IMR-90 (cell line): Measurements from ENCODE around the gene OAF. TPM values are rescaled to one million over a fixed set of nuclear protein-coding genes. Genes with fewer than 3 reads are reported as not detected.

Source experiments
- ATAC-seq: fragments of 200-7000 bp; cut with Tn5 transposase; 2 replicates; pipeline ENCODE4 v1.9.1; 2020; ENCODE audit warnings: low read depth, mild to moderate bottlenecking, moderate library complexity
- BruUV-seq: library from RNA; stranded (reverse); fragments of 400-500 nt; replicated peaks from 2 replicates; lab custom pipeline; 2021; lab: Mats Ljungman, UMichigan
- CTCF ChIA-PET: fragments of 300-600 bp; formaldehyde crosslinking; extraction: SDS; loops from one replicate; lab custom pipeline; 2021; ENCODE audit warnings: antibody characterized with exemption; lab: Yijun Ruan, JAX
- POLR2A ChIA-PET: fragments of 300-600 bp; sonication (Branson Sonifier 250); formaldehyde crosslinking; loops from one replicate; lab custom pipeline; 2022; ENCODE audit warnings: antibody characterized with exemption; ENCODE audit not compliant: unreplicated experiment; lab: Charles Lee
- DNase-seq: peaks from one replicate; pipeline ENCODE4 v3.0.0; 2013
- H2AFZ ChIP-seq: replicated peaks from 2 replicates; pipeline ENCODE3; 2013; ENCODE audit warnings: low read length, mild to moderate bottlenecking; ENCODE audit not compliant: poor library complexity
- H2AK5ac ChIP-seq: 2 replicates; pipeline ENCODE4 v1.6.1; 2013; ENCODE audit warnings: low read depth, low read length, inconsistent platforms
- H2AK9ac ChIP-seq: replicated peaks from 2 replicates; pipeline ENCODE3; 2013; ENCODE audit warnings: mild to moderate bottlenecking, low read depth, low read length, moderate library complexity; ENCODE audit not compliant: poor library complexity
- H2BK120ac ChIP-seq: 2 replicates; pipeline ENCODE4 v1.6.1; 2013; ENCODE audit warnings: low read depth, low read length, inconsistent platforms
- H2BK15ac ChIP-seq: 3 replicates; pipeline ENCODE4 v1.6.1; 2013; ENCODE audit warnings: low read depth, low read length, inconsistent platforms
- H2BK20ac ChIP-seq: 2 replicates; pipeline ENCODE4 v1.6.1; 2013; ENCODE audit warnings: low read depth, mild to moderate bottlenecking, inconsistent platforms, low read length, moderate library complexity
- H2BK5ac ChIP-seq: 2 replicates; pipeline ENCODE4 v1.6.1; 2013; ENCODE audit warnings: mild to moderate bottlenecking, low read depth, low read length, inconsistent platforms; ENCODE audit not compliant: poor library complexity, severe bottlenecking
- H3K14ac ChIP-seq: replicated peaks from 2 replicates; pipeline ENCODE4 v1.6.1; 2013; ENCODE audit warnings: low read depth, low read length, inconsistent platforms
- H3K18ac ChIP-seq: 2 replicates; pipeline ENCODE4 v1.6.1; 2013; ENCODE audit warnings: low read depth, low read length, control low read depth
- H3K23ac ChIP-seq: 2 replicates; pipeline ENCODE4 v1.6.1; 2013; ENCODE audit warnings: low read depth, low read length, inconsistent platforms
- H3K27ac ChIP-seq: 2 replicates; pipeline ENCODE4 v1.5.1; 2013; ENCODE audit warnings: mild to moderate bottlenecking, control low read depth, low read length; ENCODE audit not compliant: insufficient read depth
- H3K27me3 ChIP-seq: 2 replicates; pipeline ENCODE4 v1.6.1; 2013; ENCODE audit warnings: low read length; ENCODE audit not compliant: control insufficient read depth, insufficient read depth
- H3K36me3 ChIP-seq: 2 replicates; pipeline ENCODE4 v1.6.1; 2013; ENCODE audit warnings: low read length, mixed read lengths; ENCODE audit not compliant: control insufficient read depth, insufficient read depth
- H3K4ac ChIP-seq: 2 replicates; pipeline ENCODE4 v1.6.1; 2013; ENCODE audit warnings: low read depth, low read length, inconsistent platforms
- H3K4me1 ChIP-seq: 2 replicates; pipeline ENCODE4 v1.6.1; 2013; ENCODE audit warnings: low read length, mixed read lengths; ENCODE audit not compliant: control insufficient read depth, insufficient read depth
- H3K4me2 ChIP-seq: 2 replicates; pipeline ENCODE4 v1.6.1; 2013; ENCODE audit warnings: low read depth, mild to moderate bottlenecking, control low read depth, low read length, moderate library complexity
- H3K4me3 ChIP-seq: 2 replicates; pipeline ENCODE4 v1.5.1; 2013; ENCODE audit warnings: low read depth, mild to moderate bottlenecking, control low read depth, low read length, moderate library complexity; ENCODE audit not compliant: insufficient read depth
- H3K56ac ChIP-seq: 2 replicates; pipeline ENCODE4 v1.6.1; 2013; ENCODE audit warnings: low read length, inconsistent platforms; ENCODE audit not compliant: insufficient read depth; ENCODE audit errors: extremely low read depth
- H3K79me1 ChIP-seq, 2 experiments: 2 replicates each; pipeline ENCODE4 v1.6.1; 2013; ENCODE audit warnings: low read length in 2 of 2, inconsistent platforms in 1 of 2, low read depth in 1 of 2
- H3K9ac ChIP-seq: 2 replicates; pipeline ENCODE4 v1.6.1; 2013; ENCODE audit warnings: low read depth, low read length, control low read depth
- H3K9me1 ChIP-seq: 2 replicates; pipeline ENCODE4 v1.6.1; 2013; ENCODE audit warnings: low read length, inconsistent platforms; ENCODE audit not compliant: insufficient read depth
- H3K9me3 ChIP-seq: 2 replicates; pipeline ENCODE4 v1.6.1; 2013; ENCODE audit warnings: low read length; ENCODE audit not compliant: control insufficient read depth, insufficient read depth
- H4K20me1 ChIP-seq: 2 replicates; pipeline ENCODE4 v1.6.1; 2013; ENCODE audit warnings: low read length, inconsistent platforms; ENCODE audit not compliant: insufficient read depth
- H4K5ac ChIP-seq: 2 replicates; pipeline ENCODE4 v1.6.1; 2013; ENCODE audit warnings: mild to moderate bottlenecking, low read depth, low read length, control low read depth
- H4K8ac ChIP-seq, 2 experiments: 2 replicates each; pipeline ENCODE4 v1.6.1; 2013; ENCODE audit warnings: low read depth in 2 of 2, low read length in 2 of 2, control low read depth in 1 of 2, inconsistent platforms in 1 of 2
- H4K91ac ChIP-seq: 2 replicates; pipeline ENCODE4 v1.6.1; 2013; ENCODE audit warnings: low read depth, low read length, inconsistent platforms; ENCODE audit not compliant: insufficient read depth
- BHLHE40 ChIP-seq: fragments of 150-350 bp; IDR thresholded peaks from 2 replicates; pipeline ENCODE4 v1.6.1; 2016; ENCODE audit warnings: mild to moderate bottlenecking, low read depth, low read length
- CEBPB ChIP-seq: IDR thresholded peaks from 2 replicates; pipeline ENCODE4 v1.6.1; 2012; ENCODE audit warnings: low read depth, low read length, improper control_type of control experiment
- ELK1 ChIP-seq: fragments of 150-350 bp; IDR thresholded peaks from 2 replicates; pipeline ENCODE4 v1.6.1; 2016; ENCODE audit warnings: low read depth, mild to moderate bottlenecking, low read length, moderate library complexity, borderline replicate concordance
- MAFK ChIP-seq: IDR thresholded peaks from 2 replicates; pipeline ENCODE4 v1.6.1; 2012; ENCODE audit warnings: low read depth, low read length, improper control_type of control experiment
- MAZ ChIP-seq: IDR thresholded peaks from 2 replicates; pipeline ENCODE4 v1.6.1; 2012; ENCODE audit warnings: low read depth, mild to moderate bottlenecking, low read length, improper control_type of control experiment, moderate library complexity, borderline replicate concordance
- MXI1 ChIP-seq: IDR thresholded peaks from 2 replicates; pipeline ENCODE4 v1.6.1; 2012; ENCODE audit warnings: low read depth, mild to moderate bottlenecking, low read length, moderate library complexity, borderline replicate concordance
- NFE2L2 ChIP-seq: fragments of 150-350 bp; IDR thresholded peaks from 2 replicates; pipeline ENCODE4 v1.6.1; 2016; ENCODE audit warnings: low read depth, mild to moderate bottlenecking, low read length
- POLR2A ChIP-seq: IDR thresholded peaks from 2 replicates; pipeline ENCODE4 v1.6.1; 2012; ENCODE audit warnings: mild to moderate bottlenecking, low read depth, low read length
- RAD21 ChIP-seq: IDR thresholded peaks from 2 replicates; pipeline ENCODE4 v1.6.1; 2012; ENCODE audit warnings: low read length, improper control_type of control experiment
- RCOR1 ChIP-seq: IDR thresholded peaks from 2 replicates; pipeline ENCODE4 v1.6.1; 2012; ENCODE audit warnings: mild to moderate bottlenecking, low read length, improper control_type of control experiment; ENCODE audit not compliant: insufficient replicate concordance
- RFX5 ChIP-seq: IDR thresholded peaks from 2 replicates; pipeline ENCODE4 v1.8.0; 2012; ENCODE audit warnings: low read depth, mild to moderate bottlenecking, low read length, moderate library complexity
- SMC3 ChIP-seq: fragments of 150-350 bp; IDR thresholded peaks from 2 replicates; pipeline ENCODE4 v1.6.1; 2016; ENCODE audit warnings: low read depth, mild to moderate bottlenecking, antibody characterized with exemption, low read length, moderate library complexity
- USF2 ChIP-seq: fragments of 150-350 bp; IDR thresholded peaks from 2 replicates; pipeline ENCODE4 v1.6.1; 2017; ENCODE audit warnings: mild to moderate bottlenecking, antibody characterized with exemption, low read length, low read depth
- WGBS, 2 experiments: methylation state at CpG; one replicate each; pipeline versions ENCODE4 v1.1.5 to v1.1.7; 2013; ENCODE audit warnings: missing lambda C conversion rate in 2 of 2; ENCODE audit not compliant: insufficient read length in 1 of 2; ENCODE audit errors: extremely low coverage in 2 of 2; 5-methylcytosine and 5-hydroxymethylcytosine counted together
- dilution Hi-C: fragments of 300-500 bp; cut with HindIII; formaldehyde crosslinking; loops from one replicate; pipeline ENCODE4 v1.14.3; 2018; ENCODE audit warnings: low sequenced_read_pairs; ENCODE audit not compliant: unreplicated experiment
- in situ Hi-C: fragments of 300-500 bp; cut with MboI; formaldehyde crosslinking; loops from 3 replicates; pipeline ENCODE4 v1.14.3; 2019; ENCODE audit warnings: low sequenced_read_pairs, inconsistent platforms, mixed read lengths
- intact Hi-C: fragments of 100-400 bp; cut with micrococcal nuclease; formaldehyde crosslinking; loops from 2 replicates; pipeline ENCODE4 v1.10.0; 2022
- polyA plus RNA-seq, 3 experiments: library from polyadenylated mRNA; depleted of rRNA; stranded (reverse); fragments of >200 nt; gene quantifications; 2 replicates each; pipeline ENCODE4 v1.2.3, GENCODE V29; 2012; ENCODE audit warnings: low replicate concordance in 1 of 3
- total RNA-seq: library from RNA; depleted of rRNA; stranded (reverse); fragments of >200 nt; gene quantifications from 2 replicates; pipeline ENCODE4 v1.2.3, GENCODE V29; 2012

The OAF gene
- total and polyA plus RNA-seq, 2 of the 4 experiments (the other 2 are of a cell fraction) = 9.9 to 42.0 TPM

- no peak for TF ChIP-seq ELK1
Observed at GRCh38 chr11:120181376-120181975, 29.4 kb upstream of the OAF start (continued).

- Histone ChIP-seq H2BK5ac (no peak overlapping the region), H4K8ac (no peak overlapping the region), H3K9ac (no peak overlapping the region), H3K27me3 (peaks cover 3% of the 10 kb centered on the region), H2BK20ac (no peak overlapping the region), H4K5ac (no peak overlapping the region), H2BK120ac (no peak overlapping the region), H3K4me1 (peaks cover 17% of the 10 kb centered on the region), H3K18ac (no peak overlapping the region), H3K23ac (no peak overlapping the region), H3K27ac (no peak overlapping the region), H3K9me1 (0 out of 2 replicates have a peak, but pooled peaks cover 6% of the 10 kb centered on the region), H3K4ac (no peak overlapping the region), H3K14ac (no peak overlapping the region), H4K20me1 (no peaks in the 10 kb centered on the region), H3K36me3 (no peaks in the 10 kb centered on the region), H3K9me3 (no peaks in the 10 kb centered on the region), H2BK15ac (no peak overlapping the region), H3K56ac (no peak overlapping the region), H4K91ac (no peak overlapping the region), H2AFZ (no peak overlapping the region), H3K4me3 (no peak overlapping the region), H2AK5ac (0 out of 2 replicates have a peak overlapping the region, but pooled peaks have one; percentile 23), H3K79me1 (no peaks in the 10 kb centered on the region), H2AK9ac (no peak overlapping the region), H3K4me2 (no peak overlapping the region)
- in situ Hi-C loops (no loop called here), dilution Hi-C loops (no loop called here), intact Hi-C loops (no loop called here)
- CTCF ChIA-PET = interaction anchor here (1.6 kb wide), 1 partner anchor 14 kb away, joined by 3 read pairs; no protein-coding TSS in a partner anchor
- BruUV-seq = no TSS peak
- no CpG with 5 or more reads among the region's 7 CpGs for WGBS, 2 experiments
- DNase-seq (no peak), ATAC-seq (no peak)
- POLR2A ChIA-PET = no interaction called here
- TF ChIP-seq MXI1 (no peak), NFE2L2 (no peak), RAD21 (no peak), RFX5 (no peak), MAZ (no peak), ELK1 (no peak), POLR2A (no peak), BHLHE40 (no peak), USF2 (no peak), MAFK (no peak), RCOR1 (no peak), SMC3 (no peak), CEBPB (no peak)
Observed at GRCh38 chr11:120182372-120182771, 28.5 kb upstream of the OAF start.
